ENCODE results near the gene ZNF541.
"Not testable (repeated sequence)": the region's sequence is repeated elsewhere in the genome, so short reads cannot be mapped to it uniquely, and the experiment has no call there.

ZNF541 gene

GRCh38 chr19:47598407-47599349 lies 25.7 kb upstream of the ZNF541 start:
- Histone ChIP-seq H3K36me3 (no peaks in the 10 kb centered on the region), H3K4me1 (no peaks in the 10 kb centered on the region), H3K4me3 (ENCODE audit: low read depth, low read length) (no peak overlapping the region), H3K9me3 (no peaks in the 10 kb centered on the region), H3K27me3 (no peaks in the 10 kb centered on the region)
- TF ChIP-seq, protein P1, sequence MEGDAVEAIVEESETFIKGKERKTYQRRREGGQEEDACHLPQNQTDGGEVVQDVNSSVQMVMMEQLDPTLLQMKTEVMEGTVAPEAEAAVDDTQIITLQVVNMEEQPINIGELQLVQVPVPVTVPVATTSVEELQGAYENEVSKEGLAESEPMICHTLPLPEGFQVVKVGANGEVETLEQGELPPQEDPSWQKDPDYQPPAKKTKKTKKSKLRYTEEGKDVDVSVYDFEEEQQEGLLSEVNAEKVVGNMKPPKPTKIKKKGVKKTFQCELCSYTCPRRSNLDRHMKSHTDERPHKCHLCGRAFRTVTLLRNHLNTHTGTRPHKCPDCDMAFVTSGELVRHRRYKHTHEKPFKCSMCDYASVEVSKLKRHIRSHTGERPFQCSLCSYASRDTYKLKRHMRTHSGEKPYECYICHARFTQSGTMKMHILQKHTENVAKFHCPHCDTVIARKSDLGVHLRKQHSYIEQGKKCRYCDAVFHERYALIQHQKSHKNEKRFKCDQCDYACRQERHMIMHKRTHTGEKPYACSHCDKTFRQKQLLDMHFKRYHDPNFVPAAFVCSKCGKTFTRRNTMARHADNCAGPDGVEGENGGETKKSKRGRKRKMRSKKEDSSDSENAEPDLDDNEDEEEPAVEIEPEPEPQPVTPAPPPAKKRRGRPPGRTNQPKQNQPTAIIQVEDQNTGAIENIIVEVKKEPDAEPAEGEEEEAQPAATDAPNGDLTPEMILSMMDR (IDR thresholded peaks at IDR 0.05; ENCODE audit: low read depth, low read length), result no peak
- no peak for DNase-seq

- Histone ChIP-seq H3K27me3 (no peaks in the 10 kb centered on the region), H3K36me3 (no peaks in the 10 kb centered on the region), H3K4me1 (no peaks in the 10 kb centered on the region), H3K9me3 (no peaks in the 10 kb centered on the region), H3K4me3 (ENCODE audit: low read depth, low read length) (no peak overlapping the region)
- no peak for DNase-seq
- TF ChIP-seq, protein P1 (IDR thresholded peaks at IDR 0.05; ENCODE audit: low read depth, low read length), result no peak
Observed at GRCh38 chr19:47595944-47596343, 23.0 kb upstream of the ZNF541 start.

- Histone ChIP-seq H3K27me3 (no peaks in the 10 kb centered on the region), H3K36me3 (no peaks in the 10 kb centered on the region)
Observed at GRCh38 chr19:47593860-47594259, 20.9 kb upstream of the ZNF541 start.

GRCh38 chr19:47589824-47590223 lies 16.9 kb upstream of the ZNF541 start:
- TF ChIP-seq, protein P1 (IDR thresholded peaks at IDR 0.05; ENCODE audit: low read depth, low read length), result no peak
- no peaks in the 10 kb centered on the region; the same call in none of the 2 replicates for H3K9me3 ChIP-seq
- no peak overlapping the region for H3K4me3 ChIP-seq (ENCODE audit: low read depth, low read length)
- H3K4me1 ChIP-seq, result no peaks in the 10 kb centered on the region
- no peak for DNase-seq
- no peaks in the 10 kb centered on the region for H3K27me3 ChIP-seq
- no peaks in the 10 kb centered on the region for H3K36me3 ChIP-seq

More at GRCh38 chr19:47593860-47594259, 20.9 kb upstream of the ZNF541 start:
- TF ChIP-seq, protein P1 (IDR thresholded peaks at IDR 0.05; ENCODE audit: low read depth, low read length), result no peak
- no peaks in the 10 kb centered on the region for H3K4me1 ChIP-seq
- DNase-seq, result no peak
- H3K4me3 ChIP-seq (ENCODE audit: low read depth, low read length), result no peak overlapping the region
- H3K9me3 ChIP-seq, result no peaks in the 10 kb centered on the region

DNA sequence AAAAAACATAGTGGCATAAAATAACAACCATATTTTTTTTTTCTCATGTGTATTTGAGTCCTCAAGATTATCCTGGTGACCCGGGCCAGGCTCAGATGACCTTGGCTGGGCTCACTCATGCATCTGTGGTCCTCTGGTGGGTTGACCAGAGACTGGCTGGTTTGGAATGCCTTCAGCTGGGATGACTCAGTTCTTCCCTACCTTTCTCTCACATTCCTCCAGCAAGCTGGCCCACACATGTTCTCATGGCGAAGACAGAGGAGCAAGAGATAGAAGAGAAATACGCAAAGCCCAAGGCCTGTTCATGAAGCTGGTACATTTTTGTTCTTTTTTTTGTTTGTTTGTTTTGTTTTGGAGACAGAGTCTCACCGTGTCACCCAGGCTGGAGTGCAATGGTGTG lies 14.3 kb upstream of the ZNF541 start:
- Histone ChIP-seq H3K27me3 (no peaks in the 10 kb centered on the region), H3K4me3 (ENCODE audit: low read depth, low read length) (no peak overlapping the region), H3K36me3 (no peaks in the 10 kb centered on the region), H3K4me1 (peaks cover 5% of the 10 kb centered on the region), H3K9me3 (no peaks in the 10 kb centered on the region; the same call in none of the 2 replicates)
- DNase-seq, result no peak
- TF ChIP-seq, protein P1 (IDR thresholded peaks at IDR 0.05; ENCODE audit: low read depth, low read length), result no peak

- not testable (repeated sequence) for H3K4me1 ChIP-seq, DNase-seq
Observed at GRCh38 chr19:47583161-47583560, 10.2 kb upstream of the ZNF541 start.

More at GRCh38 chr19:47583161-47583560, 10.2 kb upstream of the ZNF541 start:
- not testable (repeated sequence) for H3K4me3 ChIP-seq (ENCODE audit: low read depth, low read length); H3K36me3 ChIP-seq; H3K27me3 ChIP-seq; H3K9me3 ChIP-seq

All from BE2C (cell line).